Fibroblast of the conjunctiva (primary cell): ENCODE measurements around the gene ASAP2.
"Not testable (repeated sequence)": the region's sequence is repeated elsewhere in the genome, so short reads cannot be mapped to it uniquely, and the experiment has no call there.

Experiments
- DNase-seq: peaks from one replicate; pipeline ENCODE4 v3.0.0-alpha.2; 2010; ENCODE audit warnings: low read depth

Gene ASAP2

GRCh38 chr2:9380702-9381628, 174.4 kb downstream of the ASAP2 start:
- DNase-seq = peak; percentile 93

DNA sequence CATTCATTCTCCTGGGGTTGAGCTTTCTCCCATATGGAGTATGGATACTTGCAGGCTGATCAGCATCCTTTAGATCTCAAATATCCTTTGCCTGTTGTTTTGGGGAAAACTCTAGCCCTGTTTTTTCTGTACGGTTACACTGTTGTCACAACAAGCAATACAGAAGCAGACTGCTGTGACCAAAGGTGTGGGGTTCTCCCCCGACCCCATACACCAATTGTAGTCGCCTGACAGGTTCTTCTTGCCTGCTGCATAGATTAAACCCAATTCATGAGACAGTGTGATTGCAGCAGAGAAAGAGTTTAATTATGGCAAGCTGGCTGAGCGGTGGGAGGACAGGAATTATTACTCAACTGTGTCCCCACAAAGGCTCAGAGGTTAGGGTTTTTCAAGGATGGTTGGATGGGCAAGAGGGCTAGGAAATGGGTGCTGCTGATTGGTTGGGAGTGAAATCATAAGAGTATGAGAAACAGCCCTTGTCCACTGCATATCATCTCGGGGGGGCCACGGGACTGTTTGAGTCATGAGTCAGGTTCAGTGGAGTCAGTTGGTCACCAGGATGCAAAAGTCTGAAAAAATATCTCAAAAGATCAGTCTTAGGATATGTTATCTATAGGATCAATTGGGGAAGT, 176.1 kb downstream of the ASAP2 start:
- no peak for DNase-seq

DNA sequence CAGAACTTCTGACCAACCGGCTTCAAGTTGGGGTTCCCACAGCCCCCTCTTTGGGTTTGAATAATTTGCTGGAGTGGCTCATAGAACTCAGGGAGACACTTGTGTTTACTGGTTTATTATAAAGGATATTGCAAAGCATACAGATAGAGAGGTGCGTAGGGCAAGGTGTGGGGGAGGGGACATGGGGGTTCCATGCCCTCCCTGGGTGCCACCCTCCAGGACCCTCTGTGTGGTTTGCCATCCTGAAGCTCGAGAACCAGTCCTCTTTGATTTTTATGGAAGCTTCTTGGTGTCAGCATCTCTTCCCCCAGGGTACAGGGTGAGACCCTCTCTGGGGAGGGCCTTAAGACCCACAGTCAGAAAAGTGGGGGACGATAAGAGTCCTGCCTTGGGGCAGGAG, 177.9 kb downstream of the ASAP2 start:
- DNase-seq = no peak

GRCh38 chr2:9385841-9386240, 179.2 kb downstream of the ASAP2 start:
- no peak for DNase-seq

GRCh38 chr2:9388199-9388681, 181.6 kb downstream of the ASAP2 start:
- no peak for DNase-seq

GRCh38 chr2:9388950-9389911, 182.6 kb downstream of the ASAP2 start:
- no peak for DNase-seq

GRCh38 chr2:9390151-9390850, 183.7 kb downstream of the ASAP2 start:
- DNase-seq = no peak

GRCh38 chr2:9390991-9391390, 184.4 kb downstream of the ASAP2 start:
- no peak for DNase-seq

DNA sequence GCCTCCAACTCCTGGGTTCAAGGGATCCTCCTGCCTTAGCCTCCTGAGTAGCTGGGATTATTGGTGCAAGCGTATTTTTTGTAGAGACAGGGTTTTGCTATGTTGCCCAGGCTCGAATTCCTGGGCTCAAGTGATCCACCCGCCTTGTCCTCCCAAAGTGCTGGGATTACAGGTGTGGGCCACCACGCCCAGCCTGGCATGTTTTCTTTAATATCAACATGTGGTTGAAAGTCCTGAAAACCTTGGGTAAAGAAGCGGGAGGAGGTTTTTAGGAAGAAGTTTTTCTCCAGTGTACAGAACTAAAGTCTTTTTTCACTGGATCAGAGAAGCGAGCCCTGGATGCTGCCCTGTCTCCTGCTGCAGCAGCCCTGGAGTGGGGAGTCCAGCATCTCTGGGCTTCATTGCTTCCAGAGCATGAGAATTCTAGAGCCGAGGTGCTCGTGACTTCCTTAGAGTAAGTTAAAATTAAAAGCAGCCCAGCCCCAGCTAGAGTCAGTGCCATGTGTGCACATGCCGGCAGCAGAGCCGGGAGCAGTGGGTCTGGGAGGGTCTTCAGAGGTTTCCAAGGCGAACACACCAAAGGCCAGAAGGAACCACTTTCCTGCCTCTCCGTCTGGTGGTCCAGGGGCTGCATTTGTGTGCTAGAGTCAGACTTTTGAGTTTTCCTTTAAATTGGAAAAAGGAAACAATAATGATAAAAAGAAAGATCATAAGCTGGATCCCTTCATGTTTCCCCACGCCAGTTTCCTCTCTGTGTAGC, 185.5 kb downstream of the ASAP2 start:
- DNase-seq = no peak

DNA sequence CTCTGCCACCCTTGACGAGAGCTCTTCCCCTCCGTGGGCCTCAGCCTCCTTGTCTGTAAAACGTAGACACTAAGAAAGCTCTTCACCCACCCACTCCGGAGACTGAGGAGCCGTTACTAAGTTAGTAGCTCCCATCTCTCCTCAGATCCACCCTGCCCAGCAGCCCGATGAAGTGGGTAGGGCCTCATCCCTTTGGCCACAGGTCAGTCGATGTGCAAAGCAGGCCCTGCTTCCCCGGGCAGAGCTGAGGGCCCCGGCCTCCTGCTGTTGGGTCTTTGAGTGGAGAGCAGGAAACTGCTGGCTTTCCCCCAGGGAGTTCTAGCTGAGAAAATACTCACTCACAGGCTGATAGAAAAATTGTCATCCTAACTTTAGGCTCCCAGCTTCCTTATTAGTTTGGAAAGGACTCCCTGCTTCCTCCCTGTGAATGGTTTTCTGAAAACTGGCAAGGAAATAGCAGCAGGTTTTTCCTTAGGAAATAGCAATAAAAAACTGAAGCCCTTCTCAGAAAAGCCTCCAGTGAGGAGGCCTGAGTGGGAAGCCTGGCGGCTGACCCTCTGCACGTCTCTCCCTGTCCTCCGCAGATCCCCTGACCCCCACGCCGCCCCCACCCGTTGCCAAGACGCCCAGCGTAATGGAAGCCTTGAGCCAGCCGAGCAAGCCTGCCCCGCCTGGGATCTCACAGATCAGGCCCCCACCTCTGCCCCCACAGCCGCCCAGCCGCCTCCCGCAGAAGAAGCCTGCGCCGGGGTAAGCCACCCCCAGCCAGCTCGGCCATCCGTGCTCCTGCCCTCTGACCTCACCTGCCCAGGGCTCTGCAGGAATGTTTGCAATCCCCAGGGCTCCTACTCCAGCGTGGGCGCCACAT, 186.5 kb downstream of the ASAP2 start:
- no peak for DNase-seq

- DNase-seq = no peak
These were observed 188.2 kb downstream of the ASAP2 start for GRCh38 chr2:9394816-9395215.

GRCh38 chr2:9397201-9397600, 190.6 kb downstream of the ASAP2 start:
- DNase-seq = no peak

DNA sequence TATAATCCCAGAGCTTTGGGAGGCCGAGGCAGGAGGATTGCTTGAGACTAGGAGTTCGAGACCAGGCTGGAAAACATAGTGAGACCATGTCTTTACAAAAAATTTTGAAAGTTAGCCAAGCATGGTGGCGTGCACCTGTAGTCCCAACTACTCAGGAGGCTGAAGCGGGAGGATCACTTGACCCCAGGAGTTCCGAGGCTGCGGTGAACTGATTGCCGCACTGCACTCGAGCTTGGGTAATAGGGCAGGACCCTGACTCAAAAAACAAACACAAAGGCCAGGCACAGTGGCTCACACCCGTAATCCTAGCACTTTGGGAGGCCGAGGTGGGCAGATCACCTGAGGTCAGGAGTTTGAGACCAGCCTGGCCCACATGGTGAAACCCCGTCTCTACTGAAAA, 191.6 kb downstream of the ASAP2 start:
- DNase-seq = not testable (repeated sequence)

- DNase-seq = no peak
These were observed 192.5 kb downstream of the ASAP2 start for GRCh38 chr2:9398881-9399780.

- DNase-seq = no peak
These were observed 193.9 kb downstream of the ASAP2 start for GRCh38 chr2:9400268-9401058.

- DNase-seq = no peak
These were observed 194.5 kb downstream of the ASAP2 start for GRCh38 chr2:9401059-9401547.

GRCh38 chr2:9401646-9402371, 195.2 kb downstream of the ASAP2 start:
- DNase-seq = no peak
